Measurements from ENCODE around the gene ADCYAP1R1.

Gene ADCYAP1R1

DNA sequence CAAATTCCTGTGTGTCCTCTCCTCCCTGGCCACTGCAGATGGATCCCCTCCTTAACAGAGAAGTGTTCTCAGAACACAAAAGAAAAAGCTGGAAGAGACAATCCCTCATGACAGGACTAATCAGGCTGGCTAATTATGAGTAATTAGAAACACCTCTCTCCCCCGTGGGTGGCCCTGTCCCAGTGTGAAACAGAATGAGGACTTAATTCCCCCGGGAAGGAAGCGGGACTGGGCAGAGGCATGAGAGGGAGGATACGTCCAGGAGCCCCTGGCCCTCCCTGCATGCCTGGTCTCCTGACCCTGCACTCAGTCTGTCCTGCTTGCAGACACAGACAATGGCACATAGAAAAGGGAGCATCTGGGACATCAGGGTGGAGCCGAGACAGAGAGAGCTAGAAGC, 7.6 kb upstream of the ADCYAP1R1 start:
- no peak for DNase-seq

DNA sequence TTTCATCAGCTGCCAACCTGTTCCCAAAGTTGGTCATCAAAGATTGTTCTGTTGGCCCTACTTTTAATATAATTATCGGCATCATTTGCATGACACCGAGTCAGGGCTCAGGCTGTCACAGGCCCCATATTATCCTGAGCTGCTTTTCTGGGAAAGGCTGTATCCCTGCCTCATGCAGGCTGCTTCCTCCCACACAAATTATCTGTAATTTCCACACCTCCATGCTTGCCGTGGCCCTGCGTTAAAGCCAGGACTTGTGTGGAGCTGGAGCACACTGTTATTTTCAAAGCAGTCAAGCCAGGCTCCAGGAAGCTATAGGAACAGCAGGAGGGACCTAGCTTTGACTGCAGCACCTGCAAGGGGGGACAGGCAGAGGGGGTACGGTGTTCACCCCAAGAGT, 5.4 kb upstream of the ADCYAP1R1 start:
- DNase-seq: no peak

DNA sequence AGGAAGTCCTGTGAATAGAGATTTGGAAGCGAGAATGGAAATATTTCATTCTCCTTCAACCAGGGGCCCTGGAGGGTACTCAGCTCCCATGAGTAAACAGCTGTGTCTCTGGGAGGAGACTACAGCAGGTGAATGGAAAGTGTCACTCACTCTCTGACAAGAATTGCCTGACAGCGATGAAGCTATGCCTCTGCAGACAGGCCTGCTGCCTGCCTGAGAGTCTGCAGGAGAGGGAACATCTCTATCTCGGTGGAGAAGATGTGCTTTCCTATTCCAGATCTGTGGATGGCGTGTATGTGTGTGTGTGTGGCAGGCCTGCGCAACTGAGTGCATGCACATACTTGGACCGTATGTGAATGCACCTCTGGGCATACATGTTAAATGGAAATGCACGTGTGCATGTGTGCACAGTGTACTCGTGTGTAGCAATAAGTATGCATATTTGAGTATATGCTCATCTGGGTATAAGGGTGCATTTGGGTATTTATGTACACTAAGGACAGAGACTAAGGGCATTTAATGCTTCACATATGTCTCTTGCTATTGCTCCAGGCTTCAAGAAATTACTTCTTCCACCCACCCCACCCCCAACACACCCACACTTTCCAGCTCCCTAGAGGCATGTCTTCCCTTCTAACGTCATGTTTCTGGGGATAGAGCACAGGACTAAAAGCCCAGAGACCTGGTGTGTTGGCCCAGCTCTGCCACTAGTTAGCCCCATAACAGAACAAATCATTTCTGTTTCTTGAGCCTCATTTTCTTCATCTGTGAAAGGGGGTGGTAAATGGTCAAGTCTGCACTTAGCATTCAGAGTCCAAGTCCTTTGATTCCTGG, 4.6 kb upstream of the ADCYAP1R1 start:
- DNase-seq: no peak

DNA sequence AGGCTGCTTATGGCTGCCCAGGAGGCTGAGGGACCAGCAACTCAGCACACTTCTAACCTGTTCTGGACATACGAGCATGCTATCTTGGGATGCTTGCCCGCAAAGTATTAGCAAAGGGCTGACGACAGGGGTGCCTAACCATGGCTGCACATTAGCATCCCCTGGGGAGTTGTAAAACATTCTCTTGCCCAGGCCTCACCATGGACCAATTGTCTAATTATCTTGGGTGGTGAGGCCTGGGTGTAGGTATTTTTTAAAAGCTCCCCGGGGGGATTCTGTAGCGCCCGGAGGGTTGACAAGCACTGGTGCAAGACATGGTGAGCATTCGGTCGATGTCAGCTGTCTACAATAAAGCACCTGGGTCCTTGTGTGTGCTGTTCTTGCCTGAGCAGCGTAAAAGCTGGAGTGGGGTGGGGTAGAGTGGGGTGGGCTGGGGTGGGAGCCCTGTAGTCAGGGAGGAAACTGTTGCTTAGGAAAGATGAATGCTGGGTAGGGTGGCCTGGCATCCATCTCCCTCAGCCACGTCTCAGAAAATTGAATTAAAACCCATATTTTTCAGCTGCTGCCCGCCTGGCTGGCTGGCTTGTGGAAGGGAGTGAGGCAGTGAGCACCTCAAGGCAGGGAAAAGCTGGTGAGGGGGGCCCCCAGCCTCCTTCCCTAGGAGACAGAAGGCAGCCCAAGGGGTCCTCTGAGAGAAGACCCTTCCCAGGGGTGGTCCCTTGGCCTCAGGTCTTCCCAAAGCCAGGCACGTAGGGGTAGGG, 2.9 kb upstream of the ADCYAP1R1 start:
- DNase-seq: no peak

DNA sequence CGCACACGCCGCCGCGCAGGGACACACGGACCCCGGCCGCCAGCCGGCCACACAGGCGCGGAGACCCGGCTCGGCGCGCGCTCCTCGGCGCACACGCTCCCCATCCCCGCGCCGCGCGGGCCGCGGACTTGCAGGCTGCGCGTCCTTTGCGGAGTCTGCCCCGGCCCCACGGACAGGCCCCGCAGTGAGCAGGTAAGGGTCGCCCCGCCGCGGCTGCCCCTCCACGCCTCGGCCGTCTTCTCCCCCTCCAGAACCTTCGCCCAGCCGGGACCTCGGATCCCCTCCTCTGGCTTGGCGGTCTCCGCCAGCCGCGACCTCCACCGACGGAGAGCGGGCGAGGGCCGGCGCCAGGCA, 356 bp downstream of the ADCYAP1R1 start:
- DNase-seq: no peak

DNA sequence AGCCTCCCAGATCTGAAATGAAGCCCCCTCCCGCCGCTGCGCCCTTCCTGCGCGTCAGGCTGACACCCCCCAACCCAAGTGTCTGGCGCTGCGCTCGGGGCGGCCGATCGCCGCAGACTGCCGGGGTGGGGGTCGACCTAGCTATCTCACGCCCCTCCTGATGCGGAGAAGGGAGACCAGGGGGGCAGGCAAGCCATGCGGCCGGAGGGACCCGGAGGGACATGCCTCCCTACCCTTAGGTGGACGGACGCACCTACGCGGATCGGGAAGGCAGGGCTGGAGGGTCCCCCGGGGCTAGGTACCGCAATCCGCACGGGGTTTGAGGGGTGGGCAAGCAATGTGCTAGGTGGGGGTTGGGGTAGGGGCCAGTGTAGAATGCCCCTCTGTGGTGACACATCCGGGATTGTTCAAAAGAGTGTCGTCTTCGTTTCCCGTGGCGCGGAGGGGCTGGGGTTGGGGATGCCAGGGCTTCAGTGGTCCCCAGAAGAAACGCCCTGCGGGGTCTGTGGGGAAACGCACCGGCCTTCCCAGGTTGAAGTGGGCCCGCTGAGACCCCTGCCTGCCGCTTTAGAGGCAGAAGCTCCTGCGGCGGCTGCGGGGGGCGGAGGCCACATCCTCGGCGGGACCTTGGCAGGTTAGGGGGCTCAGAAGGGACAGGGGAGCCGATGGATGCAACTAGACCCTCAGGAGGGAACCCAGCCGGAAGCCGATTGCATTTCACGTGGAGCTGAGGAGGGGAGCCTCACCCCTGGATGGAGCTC, 913 bp downstream of the ADCYAP1R1 start:
- DNase-seq: no peak

DNA sequence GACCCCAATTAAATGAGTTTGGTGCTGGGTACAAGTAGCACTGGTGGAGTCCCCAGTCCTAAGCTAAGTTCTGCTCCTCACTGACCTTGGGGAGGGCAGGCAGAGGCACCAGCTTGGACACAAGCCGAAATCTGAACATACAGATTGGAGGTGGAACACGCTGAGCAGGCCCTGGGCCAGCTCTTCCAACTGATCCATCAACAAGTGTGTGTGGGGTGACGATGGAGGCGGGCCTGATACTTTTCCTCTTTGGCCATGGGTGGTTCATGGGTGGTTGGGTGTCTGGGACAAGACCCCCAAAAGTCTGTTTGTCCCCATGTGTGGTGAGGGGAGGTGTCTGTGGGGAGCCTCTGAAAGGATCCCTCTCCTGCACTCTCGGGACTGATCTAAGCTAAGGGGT, 1.9 kb downstream of the ADCYAP1R1 start:
- DNase-seq: no peak

DNA sequence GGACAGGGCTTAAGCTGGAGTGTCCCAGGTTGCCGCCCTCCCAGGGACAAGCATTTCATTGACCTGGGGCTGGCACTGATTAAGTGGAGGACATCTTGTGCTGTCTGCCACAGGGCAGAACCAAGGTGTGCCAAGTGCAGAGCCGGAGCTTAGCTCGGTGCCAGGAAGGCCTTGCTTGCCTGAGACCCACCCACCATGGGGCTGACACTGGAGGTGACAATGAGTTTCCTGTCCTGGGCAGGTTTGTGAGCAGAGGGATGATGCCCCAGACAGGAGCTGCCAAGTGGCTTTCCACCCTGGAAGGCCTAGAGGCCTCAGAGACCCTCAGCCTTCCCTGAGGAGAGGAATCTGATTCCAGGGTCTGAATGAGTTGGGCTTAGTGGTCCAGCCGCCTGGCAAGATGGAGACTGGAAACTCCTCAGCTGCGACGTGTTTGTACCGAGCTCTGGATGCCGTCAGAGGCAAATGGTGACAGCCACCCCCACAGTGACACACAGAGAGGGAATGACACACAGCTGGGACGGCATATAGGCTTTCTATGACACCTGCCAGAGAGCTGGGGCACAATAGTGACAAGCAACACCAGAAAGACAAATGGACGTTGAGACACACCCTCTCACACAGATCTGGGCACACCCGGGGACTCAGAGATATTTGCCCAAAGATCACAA, 2.6 kb downstream of the ADCYAP1R1 start:
- no peak for DNase-seq

DNA sequence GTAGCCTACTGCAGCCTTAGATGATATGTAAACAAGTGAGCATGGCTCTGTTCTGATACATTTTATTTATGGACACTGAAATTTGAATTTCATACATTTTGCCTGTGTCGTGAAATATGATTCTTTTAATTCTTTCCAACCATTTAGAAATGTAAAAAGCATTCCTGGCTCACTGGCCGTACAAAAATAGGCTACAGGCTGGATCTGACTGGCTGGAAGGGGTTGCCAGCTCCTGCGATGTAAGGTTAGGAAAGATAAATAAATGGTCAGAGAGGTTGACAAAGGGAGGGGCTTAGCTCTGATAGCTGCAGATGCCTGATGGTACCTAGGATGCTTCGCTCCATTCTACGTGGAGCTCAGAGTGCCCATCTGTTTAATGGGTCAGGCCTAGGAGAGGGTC, 3.4 kb downstream of the ADCYAP1R1 start:
- DNase-seq: no peak

DNA sequence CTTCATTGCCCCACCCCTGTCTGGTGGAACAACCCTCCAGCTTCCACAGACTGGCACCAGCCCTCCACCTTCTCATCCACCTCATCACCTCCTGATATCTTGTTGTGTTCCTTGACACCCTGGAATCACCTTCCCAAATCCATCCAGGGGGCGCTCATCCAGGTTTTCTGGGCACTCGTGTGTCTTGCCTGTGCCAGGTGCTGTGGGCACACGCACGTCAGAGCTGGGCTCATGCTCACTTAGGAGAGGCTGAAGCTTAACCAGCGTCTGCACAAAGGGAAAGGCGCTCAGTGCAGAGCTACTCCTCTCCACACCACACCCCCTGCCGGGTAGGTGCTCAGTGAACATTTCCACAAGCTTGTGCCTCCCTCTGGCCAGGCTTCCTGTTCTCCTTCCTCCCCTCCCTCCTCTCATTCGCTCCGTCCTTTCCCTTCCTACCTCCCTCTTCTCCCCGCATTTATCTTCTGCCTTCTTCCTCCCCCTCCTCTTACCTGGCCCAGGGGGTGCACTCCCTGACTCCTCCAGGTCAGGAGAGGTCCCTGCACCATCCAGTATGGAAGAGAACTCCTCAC, 4.8 kb downstream of the ADCYAP1R1 start:
- DNase-seq: no peak

DNA sequence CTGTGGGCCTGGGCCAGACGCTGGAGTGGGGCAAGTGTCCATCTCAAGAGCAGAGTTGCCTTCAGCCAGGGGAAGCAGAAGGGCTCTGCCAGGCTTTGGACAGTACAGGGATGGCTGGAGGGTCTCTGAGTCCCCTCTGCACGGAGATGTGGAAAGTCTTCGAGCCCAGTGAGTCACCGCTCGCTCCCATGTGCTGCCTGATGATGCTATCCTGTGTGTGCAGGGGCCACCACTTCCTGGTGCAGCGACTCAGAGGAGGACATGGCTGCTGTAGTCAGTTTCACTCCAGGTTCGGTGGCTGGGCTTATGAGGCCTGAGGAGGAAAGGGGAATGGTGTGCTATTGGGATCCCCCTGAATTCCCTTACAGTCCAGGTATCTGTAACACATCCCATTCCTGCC, 6.0 kb downstream of the ADCYAP1R1 start:
- DNase-seq: no peak

DNA sequence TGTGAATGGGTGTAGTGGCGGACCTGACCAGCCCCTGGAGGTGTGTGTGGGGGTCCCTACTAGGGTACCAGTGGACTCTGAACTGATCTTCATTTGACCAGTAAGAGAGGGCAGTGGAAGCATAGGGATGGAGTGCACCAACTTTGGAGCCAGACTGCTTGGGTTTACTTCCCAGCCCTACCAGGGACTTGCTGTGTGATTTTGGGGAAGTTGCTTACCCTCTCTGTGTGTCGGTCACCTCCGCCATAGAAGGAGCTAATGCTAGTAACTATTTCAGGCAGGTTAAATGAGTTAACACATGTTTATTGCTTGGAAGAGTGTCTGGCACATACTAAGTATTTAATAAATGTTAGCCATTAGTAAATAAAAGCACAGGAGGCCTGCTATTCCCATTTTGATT, 6.6 kb downstream of the ADCYAP1R1 start:
- DNase-seq: no peak

DNA sequence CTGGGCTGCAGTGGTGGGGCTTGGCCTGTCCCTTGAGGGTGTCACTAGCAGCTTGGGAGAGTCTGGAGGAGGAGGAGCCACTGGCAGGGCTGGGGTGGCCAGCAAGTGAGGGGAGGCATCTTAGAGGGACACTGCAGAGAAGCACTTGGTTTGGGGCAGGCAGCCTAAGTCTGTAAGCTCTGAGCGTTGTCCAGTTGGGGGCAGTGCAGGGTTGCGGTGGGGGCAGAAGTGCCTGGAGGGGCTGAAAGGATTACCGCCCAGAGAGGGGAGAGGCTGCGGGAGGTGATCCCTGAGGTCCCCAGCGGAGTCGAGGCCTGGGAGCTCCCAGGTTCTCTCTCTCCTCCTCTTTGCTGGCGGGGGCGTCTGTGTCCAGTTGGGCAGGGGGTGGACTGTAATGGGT, 7.4 kb downstream of the ADCYAP1R1 start:
- no peak for DNase-seq

DNA sequence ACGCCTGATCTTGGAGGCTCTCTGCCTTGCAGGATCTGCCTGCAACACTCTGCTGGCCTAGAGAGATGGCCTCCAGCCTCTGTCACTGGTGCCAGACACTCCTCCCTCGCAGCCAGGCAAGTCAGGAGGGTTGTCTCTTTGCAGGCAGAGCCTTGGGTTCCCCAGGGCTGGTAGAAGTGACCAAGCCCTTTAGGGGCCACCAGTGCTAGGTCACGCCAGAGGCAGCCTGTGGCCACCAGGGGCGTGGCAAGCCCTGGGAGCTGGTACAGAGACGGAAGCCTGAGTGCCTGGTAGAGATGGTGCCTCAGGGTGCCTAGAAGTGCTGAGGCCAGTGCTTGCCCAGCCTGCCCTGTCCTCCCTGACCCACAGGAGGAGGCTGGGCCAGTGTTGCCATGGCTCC, 9.1 kb downstream of the ADCYAP1R1 start:
- DNase-seq: no peak

DNA sequence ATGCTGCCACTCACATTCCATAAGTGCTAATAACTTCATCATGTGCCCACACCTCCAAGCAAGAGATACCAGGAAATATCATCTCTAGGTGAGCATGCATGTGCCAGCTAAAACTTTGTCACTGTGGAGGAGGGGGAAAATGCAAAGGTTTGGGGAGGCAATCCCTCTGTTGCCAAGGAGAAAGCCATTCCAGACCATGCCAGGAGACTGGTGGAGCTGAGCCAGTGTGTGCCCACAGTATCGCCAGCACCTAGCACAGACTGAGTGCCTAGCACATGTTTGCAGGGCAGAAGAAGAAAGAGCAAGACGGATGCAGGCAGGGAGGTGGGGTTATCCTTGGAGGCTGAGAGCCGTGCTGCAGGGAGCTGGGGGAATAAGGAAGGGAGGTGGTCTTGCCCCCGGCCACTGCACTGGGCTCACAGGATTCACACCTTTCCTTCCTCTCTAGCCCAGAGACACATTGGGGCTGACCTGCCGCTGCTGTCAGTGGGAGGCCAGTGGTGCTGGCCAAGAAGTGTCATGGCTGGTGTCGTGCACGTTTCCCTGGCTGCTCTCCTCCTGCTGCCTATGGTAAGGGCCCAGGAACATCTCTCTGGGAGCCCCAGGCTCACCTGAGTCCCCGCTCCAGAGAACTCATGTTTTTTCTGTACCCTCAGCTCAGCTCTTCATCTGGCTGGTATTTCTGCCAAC, 10.8 kb downstream of the ADCYAP1R1 start:
- DNase-seq: no peak

DNA sequence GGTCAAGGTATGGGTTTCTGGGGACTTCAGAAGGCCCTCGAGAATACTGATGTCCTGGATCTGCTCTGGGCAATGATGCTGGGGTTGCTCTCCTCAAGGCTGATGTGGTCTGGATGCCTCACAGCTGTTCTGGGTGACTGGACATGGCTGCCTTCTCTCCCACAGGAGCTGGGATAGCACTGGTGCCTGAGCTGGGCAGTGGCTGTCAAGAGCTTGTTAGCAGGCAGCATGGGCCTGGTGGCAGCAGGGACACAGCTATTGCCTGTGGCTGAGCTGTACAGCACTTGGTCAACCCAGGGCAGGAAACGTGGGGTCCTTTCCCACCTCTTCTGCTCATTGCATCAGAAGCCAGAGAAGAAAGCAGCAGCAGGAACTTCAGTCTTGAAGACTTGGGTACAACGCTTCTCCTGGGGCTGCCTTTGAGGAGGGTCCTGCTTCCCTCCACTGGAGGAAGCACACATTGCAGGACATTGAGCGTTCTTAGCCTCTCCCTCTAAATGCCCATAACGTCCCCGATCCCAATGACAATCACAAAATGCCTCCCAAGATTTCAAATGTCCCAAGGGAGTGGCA, 13.0 kb downstream of the ADCYAP1R1 start:
- no peak for DNase-seq

DNA sequence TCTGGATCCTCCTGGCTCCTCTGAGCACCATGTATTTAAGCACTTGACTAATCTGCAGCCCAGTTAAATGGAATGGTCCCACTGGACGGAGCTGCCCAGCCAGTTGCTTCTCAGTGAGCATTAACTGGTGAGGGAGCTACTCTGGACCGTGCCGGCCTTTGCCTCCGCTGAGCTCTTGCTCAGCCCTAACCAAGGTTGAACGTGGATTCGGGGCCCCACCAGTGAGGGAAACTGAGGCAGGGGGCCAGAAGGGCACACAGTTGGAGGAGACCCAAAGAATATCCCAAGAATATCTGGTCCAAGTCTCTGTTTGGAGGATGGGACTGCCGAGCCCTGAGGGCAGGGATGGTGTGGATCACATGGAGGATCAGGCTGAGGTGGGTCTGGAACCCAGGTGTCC, 13.7 kb downstream of the ADCYAP1R1 start:
- DNase-seq: no peak

DNA sequence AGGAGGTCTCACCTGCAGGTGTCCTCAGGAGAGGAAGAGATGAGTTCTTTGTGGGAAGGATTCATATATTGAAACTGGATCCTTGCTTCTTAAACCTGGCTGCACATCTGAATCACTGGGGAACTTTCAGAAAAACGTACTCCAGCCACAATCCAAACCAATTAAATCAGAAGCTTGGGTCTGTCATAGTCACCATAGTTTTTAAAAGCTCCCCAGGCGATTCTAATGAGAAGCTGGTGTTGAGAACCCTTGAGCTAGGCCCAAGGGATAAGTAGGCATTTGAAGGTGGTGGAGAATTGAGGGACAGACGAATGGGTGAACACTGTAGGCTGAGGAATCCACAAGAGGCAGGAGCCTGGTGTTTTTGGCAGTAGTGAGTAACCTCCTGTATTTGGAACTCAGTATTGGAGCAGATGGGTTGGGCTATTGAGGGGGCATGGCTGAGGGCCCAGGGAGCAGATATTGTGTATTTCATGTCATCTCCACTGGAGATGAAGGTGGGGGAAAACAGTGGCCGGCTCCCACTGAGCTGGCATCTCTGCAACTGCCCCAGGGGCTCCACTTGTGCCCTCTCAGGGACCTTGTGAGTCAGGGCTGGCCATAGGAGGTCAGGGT, 14.5 kb downstream of the ADCYAP1R1 start:
- DNase-seq: no peak

DNA sequence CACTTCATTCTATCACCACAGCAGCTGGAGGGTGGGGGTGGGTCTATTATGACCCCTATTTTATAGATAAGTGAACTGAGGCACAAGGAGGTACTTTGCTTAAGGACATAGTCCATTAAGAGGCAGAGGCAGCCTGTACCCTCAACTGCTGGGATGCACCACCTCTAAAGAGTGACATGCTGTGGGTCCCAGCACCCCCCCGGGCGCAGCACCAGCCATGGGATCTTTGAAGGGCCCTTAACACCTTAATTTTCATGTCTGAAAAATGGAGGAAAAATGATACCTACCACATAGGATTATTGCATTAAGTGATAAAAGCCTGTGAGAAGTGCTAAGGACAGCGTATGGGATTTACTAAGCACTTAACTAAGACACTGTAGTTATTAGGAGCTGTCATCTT, 15.4 kb downstream of the ADCYAP1R1 start:
- no peak for DNase-seq

DNA sequence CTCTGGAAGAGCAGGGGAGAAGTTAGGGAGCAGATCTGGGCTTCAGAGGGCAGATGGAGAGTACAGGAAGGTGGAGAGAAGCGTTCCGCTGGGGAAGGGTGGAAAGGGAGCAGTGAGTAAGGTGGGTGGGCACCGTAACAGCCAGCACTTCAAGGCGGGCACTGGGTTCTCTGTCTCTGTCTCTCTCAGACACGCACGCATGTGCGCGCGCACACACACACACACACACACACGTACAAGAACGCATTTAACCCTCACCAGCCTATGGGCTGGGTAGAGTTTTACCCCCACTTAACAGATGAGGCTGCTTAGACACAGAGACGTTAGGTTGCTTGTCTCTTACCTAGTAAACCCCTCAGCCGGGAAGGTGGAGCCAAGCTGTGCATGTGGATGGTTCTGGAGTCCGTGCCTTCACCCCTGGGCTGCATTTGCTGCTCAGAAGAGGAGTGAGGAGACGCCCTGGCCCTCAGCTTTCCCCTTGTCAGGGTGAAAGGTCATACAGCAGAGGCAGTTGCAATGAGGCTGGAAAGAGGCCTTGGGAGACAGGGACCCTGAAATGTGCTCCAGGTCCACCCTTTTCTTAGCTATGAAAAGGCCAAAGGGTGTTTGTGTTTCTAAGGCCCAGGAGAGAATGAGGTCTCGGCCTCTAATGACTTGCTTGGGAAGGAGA, 16.0 kb downstream of the ADCYAP1R1 start:
- DNase-seq: no peak

All from activated CD8-positive, alpha-beta memory T cell treated with anti-CD3 and anti-CD28 coated beads, Interleukin-2, amount 50 U/mL, for 4 hours (primary cell).